DOHH2 (cell line): Measurements from ENCODE around the gene CBX4.

Experiments
- H3F3A ChIP-seq: fragments of 200-600 bp; sonication (generic), shearing (Covaris generic); 2 replicates; pipeline ENCODE4 v1.6.0; 2016; ENCODE audit warnings: antibody characterized with exemption, mild to moderate bottlenecking; ENCODE audit not compliant: control insufficient read depth, insufficient read depth
- H3K27ac ChIP-seq: fragments of 200-600 bp; sonication (generic); 2 replicates; pipeline ENCODE4 v1.5.1; 2014; ENCODE audit warnings: low read depth, mild to moderate bottlenecking, low read length, moderate library complexity
- H3K27me3 ChIP-seq: fragments of 200-600 bp; sonication (generic); 2 replicates; pipeline ENCODE4 v1.6.1; 2014; ENCODE audit warnings: mild to moderate bottlenecking, low read length, mixed read lengths; ENCODE audit not compliant: control insufficient read depth
- H3K36me3 ChIP-seq: fragments of 200-600 bp; sonication (generic); 2 replicates; pipeline ENCODE4 v1.6.1; 2014; ENCODE audit warnings: mild to moderate bottlenecking, low read length, moderate library complexity, mixed read lengths; ENCODE audit not compliant: control insufficient read depth
- H3K4me1 ChIP-seq: fragments of 200-600 bp; sonication (generic); 2 replicates; pipeline ENCODE4 v1.6.1; 2014; ENCODE audit warnings: mild to moderate bottlenecking, low read length, mixed read lengths; ENCODE audit not compliant: control insufficient read depth
- H3K4me2 ChIP-seq: fragments of 200-600 bp; sonication (generic); 2 replicates; pipeline ENCODE4 v1.6.0; 2014; ENCODE audit warnings: mild to moderate bottlenecking, low read length, moderate library complexity
- H3K4me3 ChIP-seq: fragments of 200-600 bp; sonication (generic); 2 replicates; pipeline ENCODE4 v1.5.1; 2014; ENCODE audit warnings: mild to moderate bottlenecking, low read length, mixed read lengths
- H3K79me2 ChIP-seq: fragments of 200-600 bp; sonication (generic); 2 replicates; pipeline ENCODE4 v1.6.1; 2014; ENCODE audit warnings: mild to moderate bottlenecking, low read length, mixed read lengths; ENCODE audit not compliant: control insufficient read depth
- H3K9me2 ChIP-seq: fragments of 200-600 bp; sonication (generic); replicated peaks from 2 replicates; pipeline ENCODE4 v1.6.1; 2014; ENCODE audit warnings: mild to moderate bottlenecking, low read length, mixed read lengths; ENCODE audit not compliant: control insufficient read depth
- H3K9me3 ChIP-seq: fragments of 200-600 bp; sonication (generic); 2 replicates; pipeline ENCODE4 v1.6.1; 2014; ENCODE audit warnings: antibody characterized with exemption, low read length, mixed read lengths; ENCODE audit not compliant: control insufficient read depth, insufficient read depth
- H4K20me1 ChIP-seq: fragments of 200-600 bp; sonication (generic); 2 replicates; pipeline ENCODE4 v1.6.0; 2014; ENCODE audit warnings: low read depth, mild to moderate bottlenecking, antibody characterized with exemption, low read length, moderate library complexity; ENCODE audit not compliant: control insufficient read depth, insufficient read depth
- EZH2phosphoT487 ChIP-seq: fragments of 200-600 bp; sonication (generic); IDR thresholded peaks from 2 replicates; pipeline ENCODE4 v1.6.1; 2017; ENCODE audit warnings: borderline replicate concordance, mild to moderate bottlenecking, antibody characterized with exemption, low read length, moderate library complexity, mixed read lengths
- TF ChIP-seq, protein P1 (sequence below): fragments of 200-600 bp; sonication (generic); IDR thresholded peaks from one replicate; pipeline ENCODE4 v1.5.1; 2014; ENCODE audit warnings: antibody characterized with exemption, mild to moderate bottlenecking, low read depth, low read length; ENCODE audit not compliant: poor library complexity, severe bottlenecking

Gene CBX4

DNA sequence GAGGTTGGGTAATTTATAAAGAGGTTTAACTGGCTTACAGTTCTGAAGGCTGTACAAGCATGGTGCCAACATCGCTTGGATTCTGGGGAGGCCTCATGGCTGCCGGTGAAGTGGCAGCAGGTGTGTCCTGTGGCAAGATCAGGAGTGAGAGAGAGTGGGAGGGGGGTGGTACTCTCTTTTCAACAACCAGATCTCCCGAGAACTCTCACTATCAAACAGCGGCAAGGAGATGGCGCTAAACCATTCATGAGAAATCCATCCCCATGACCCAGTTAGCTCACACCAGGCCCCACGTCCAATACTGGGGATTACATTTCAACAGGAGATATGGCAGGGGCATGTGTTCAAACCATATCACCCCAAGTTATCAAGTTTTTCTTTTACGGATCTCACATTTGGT lies 44.0 kb upstream of the CBX4 start:
- H3K9me2 ChIP-seq, result no peaks in the 10 kb centered on the region
- H3F3A ChIP-seq, result no peaks in the 10 kb centered on the region
- H3K9me3 ChIP-seq, result no peaks in the 10 kb centered on the region
- H3K4me3 ChIP-seq, result no peak overlapping the region
- H3K4me2 ChIP-seq, result no peak overlapping the region
- H4K20me1 ChIP-seq, result no peaks in the 10 kb centered on the region
- H3K79me2 ChIP-seq, result no peaks in the 10 kb centered on the region
- no peak for TF ChIP-seq EZH2phosphoT487
- TF ChIP-seq, protein P1, sequence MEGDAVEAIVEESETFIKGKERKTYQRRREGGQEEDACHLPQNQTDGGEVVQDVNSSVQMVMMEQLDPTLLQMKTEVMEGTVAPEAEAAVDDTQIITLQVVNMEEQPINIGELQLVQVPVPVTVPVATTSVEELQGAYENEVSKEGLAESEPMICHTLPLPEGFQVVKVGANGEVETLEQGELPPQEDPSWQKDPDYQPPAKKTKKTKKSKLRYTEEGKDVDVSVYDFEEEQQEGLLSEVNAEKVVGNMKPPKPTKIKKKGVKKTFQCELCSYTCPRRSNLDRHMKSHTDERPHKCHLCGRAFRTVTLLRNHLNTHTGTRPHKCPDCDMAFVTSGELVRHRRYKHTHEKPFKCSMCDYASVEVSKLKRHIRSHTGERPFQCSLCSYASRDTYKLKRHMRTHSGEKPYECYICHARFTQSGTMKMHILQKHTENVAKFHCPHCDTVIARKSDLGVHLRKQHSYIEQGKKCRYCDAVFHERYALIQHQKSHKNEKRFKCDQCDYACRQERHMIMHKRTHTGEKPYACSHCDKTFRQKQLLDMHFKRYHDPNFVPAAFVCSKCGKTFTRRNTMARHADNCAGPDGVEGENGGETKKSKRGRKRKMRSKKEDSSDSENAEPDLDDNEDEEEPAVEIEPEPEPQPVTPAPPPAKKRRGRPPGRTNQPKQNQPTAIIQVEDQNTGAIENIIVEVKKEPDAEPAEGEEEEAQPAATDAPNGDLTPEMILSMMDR, result no peak
- no peaks in the 10 kb centered on the region for H3K4me1 ChIP-seq
- H3K27me3 ChIP-seq, result peaks cover 6% of the 10 kb centered on the region; the same call in 1 of the 2 replicates
- no peaks in the 10 kb centered on the region for H3K36me3 ChIP-seq
- H3K27ac ChIP-seq, result no peak overlapping the region

DNA sequence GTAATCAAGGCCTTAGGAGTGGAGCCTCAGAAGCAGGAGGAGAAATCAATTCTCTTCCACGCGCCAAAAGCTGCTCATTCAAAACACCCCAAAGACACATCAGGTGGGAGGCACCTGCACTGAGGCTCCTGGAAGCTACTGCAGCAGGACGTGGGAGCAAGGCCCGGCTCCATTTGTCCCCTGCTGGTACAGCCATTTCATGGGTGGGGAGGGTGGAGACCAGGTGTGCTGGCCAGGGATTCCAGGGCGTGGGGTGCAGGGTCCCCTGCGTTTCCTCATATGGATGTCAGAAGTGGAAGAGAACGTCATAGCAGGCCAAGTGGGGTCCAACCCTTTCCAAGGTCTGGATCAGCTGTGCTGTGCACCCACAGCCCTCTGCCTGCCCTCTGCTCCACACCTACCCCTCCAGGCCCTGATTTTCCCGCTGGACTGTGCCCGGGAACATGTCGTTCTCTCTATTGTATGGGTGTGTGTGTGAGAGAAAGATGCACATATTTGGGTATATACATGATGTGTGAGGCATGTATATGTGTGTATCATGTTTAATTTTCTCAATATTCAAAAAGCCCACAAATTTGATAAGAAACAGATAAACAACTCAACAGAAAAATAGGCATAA lies 39.2 kb upstream of the CBX4 start:
- Histone ChIP-seq H3K27ac (no peak overlapping the region), H3K9me3 (no peaks in the 10 kb centered on the region), H4K20me1 (no peaks in the 10 kb centered on the region), H3K27me3 (peaks cover 9% of the 10 kb centered on the region), H3K36me3 (no peaks in the 10 kb centered on the region), H3K79me2 (no peaks in the 10 kb centered on the region), H3F3A (no peaks in the 10 kb centered on the region), H3K4me2 (no peak overlapping the region), H3K4me3 (no peak overlapping the region), H3K4me1 (no peaks in the 10 kb centered on the region), H3K9me2 (no peaks in the 10 kb centered on the region)
- TF ChIP-seq, protein P1, result no peak
- TF ChIP-seq EZH2phosphoT487, result no peak

- Histone ChIP-seq H3K79me2 (no peaks in the 10 kb centered on the region), H3K4me2 (no peak overlapping the region), H3K4me3 (no peak overlapping the region), H3K27ac (no peak overlapping the region), H3K27me3 (peaks cover 7% of the 10 kb centered on the region), H3K36me3 (no peaks in the 10 kb centered on the region), H3K9me2 (no peaks in the 10 kb centered on the region), H3F3A (no peaks in the 10 kb centered on the region), H3K9me3 (no peaks in the 10 kb centered on the region), H3K4me1 (no peaks in the 10 kb centered on the region), H4K20me1 (no peaks in the 10 kb centered on the region)
- TF ChIP-seq, protein P1, result no peak
- TF ChIP-seq EZH2phosphoT487, result no peak
Observed at GRCh38 chr17:79877041-79877440, 37.8 kb upstream of the CBX4 start.
